Loucy (cell line): ENCODE measurements around the gene SLC25A17.

Experiments
- H2AFZ ChIP-seq: fragments of 200-600 bp; sonication (generic); 2 replicates; pipeline ENCODE4 v1.6.0; 2016; ENCODE audit warnings: antibody characterized with exemption, mild to moderate bottlenecking, low read length, moderate library complexity
- H3F3A ChIP-seq: fragments of 200-600 bp; 2 replicates; pipeline ENCODE4 v1.6.0; 2016; ENCODE audit warnings: antibody characterized with exemption, low read depth, mild to moderate bottlenecking
- H3K27me3 ChIP-seq: fragments of 200-600 bp; sonication (generic); 2 replicates; pipeline ENCODE4 v1.6.1; 2014; ENCODE audit warnings: low read length, mild to moderate bottlenecking; ENCODE audit not compliant: insufficient read depth, poor library complexity, severe bottlenecking
- H3K36me3 ChIP-seq: fragments of 200-600 bp; sonication (generic); 2 replicates; pipeline ENCODE4 v1.6.1; 2016; ENCODE audit warnings: low read length; ENCODE audit not compliant: insufficient read depth
- H3K4me1 ChIP-seq: fragments of 200-600 bp; sonication (generic); 2 replicates; pipeline ENCODE4 v1.5.1; 2014; ENCODE audit warnings: low read length, mild to moderate bottlenecking; ENCODE audit not compliant: insufficient read depth, poor library complexity, severe bottlenecking
- H3K4me2 ChIP-seq: fragments of 200-600 bp; sonication (generic); 2 replicates; pipeline ENCODE4 v1.6.0; 2014; ENCODE audit warnings: antibody characterized with exemption, low read length, low read depth, mild to moderate bottlenecking; ENCODE audit not compliant: poor library complexity, severe bottlenecking
- H3K4me3 ChIP-seq: fragments of 200-600 bp; sonication (generic); 2 replicates; pipeline ENCODE4 v1.5.1; 2014; ENCODE audit warnings: low read length, mild to moderate bottlenecking, mixed read lengths; ENCODE audit not compliant: poor library complexity, severe bottlenecking
- H3K79me2 ChIP-seq: fragments of 200-600 bp; sonication (generic); 2 replicates; pipeline ENCODE4 v1.6.1; 2014; ENCODE audit warnings: low read length; ENCODE audit not compliant: insufficient read depth
- H3K9ac ChIP-seq: fragments of 200-600 bp; sonication (generic); 2 replicates; pipeline ENCODE4 v1.6.0; 2014; ENCODE audit warnings: mild to moderate bottlenecking, low read depth, low read length, moderate library complexity; ENCODE audit not compliant: poor library complexity, severe bottlenecking
- H3K9me2 ChIP-seq: fragments of 200-600 bp; sonication (generic); replicated peaks from 2 replicates; pipeline ENCODE4 v1.6.1; 2016; ENCODE audit warnings: low read depth, low read length, mixed read lengths
- H3K9me3 ChIP-seq: fragments of 200-600 bp; sonication (generic); 2 replicates; pipeline ENCODE4 v1.6.1; 2014; ENCODE audit warnings: mild to moderate bottlenecking, antibody characterized with exemption, low read length, low read depth; ENCODE audit not compliant: insufficient read depth
- H4K20me1 ChIP-seq: fragments of 200-600 bp; sonication (generic); 2 replicates; pipeline ENCODE4 v1.6.0; 2014; ENCODE audit warnings: antibody characterized with exemption, low read length, mild to moderate bottlenecking; ENCODE audit not compliant: insufficient read depth, poor library complexity, severe bottlenecking
- CTCF ChIP-seq: fragments of 200-600 bp; sonication (generic); conservative IDR thresholded peaks from 2 replicates; pipeline ENCODE4 v1.5.1; 2014; ENCODE audit warnings: mild to moderate bottlenecking, antibody characterized with exemption, low read length
- EZH2phosphoT487 ChIP-seq: fragments of 200-600 bp; IDR thresholded peaks from 2 replicates; pipeline ENCODE4 v1.6.1; 2018; ENCODE audit warnings: antibody characterized with exemption, mild to moderate bottlenecking, moderate library complexity, borderline replicate concordance

The SLC25A17 gene

GRCh38 chr22:40823426-40823825, 4.3 kb upstream of the SLC25A17 start:
- Histone ChIP-seq H3K36me3 (peaks cover 43% of the 10 kb centered on the region; the same call in 1 of the 2 replicates), H3K79me2 (peaks cover 7% of the 10 kb centered on the region), H4K20me1 (no peaks in the 10 kb centered on the region), H3K4me3 (no peak overlapping the region), H3K9me2 (no peaks in the 10 kb centered on the region), H3K27me3 (no peaks in the 10 kb centered on the region), H3K9me3 (no peaks in the 10 kb centered on the region), H3F3A (no peaks in the 10 kb centered on the region), H3K9ac (no peak overlapping the region), H3K4me1 (peaks cover under 1% of the 10 kb centered on the region), H2AFZ (no peak overlapping the region), H3K4me2 (no peak overlapping the region)
- TF ChIP-seq CTCF = no peak
- no peak for TF ChIP-seq EZH2phosphoT487

GRCh38 chr22:40819599-40820140, 524 bp upstream of the SLC25A17 start:
- H3K36me3 ChIP-seq = peaks cover 21% of the 10 kb centered on the region; the same call in 1 of the 2 replicates
- peak overlapping the region; percentile 89 for H3K9ac ChIP-seq
- no peaks in the 10 kb centered on the region for H3K9me3 ChIP-seq
- no peak for TF ChIP-seq EZH2phosphoT487
- TF ChIP-seq CTCF = no peak
- peak overlapping the region; percentile 95 for H3K4me2 ChIP-seq
- peaks cover 5% of the 10 kb centered on the region for H4K20me1 ChIP-seq
- no peaks in the 10 kb centered on the region for H3F3A ChIP-seq
- H2AFZ ChIP-seq = peak overlapping the region; percentile 93
- no peaks in the 10 kb centered on the region for H3K9me2 ChIP-seq
- peak overlapping the region; percentile 100 for H3K4me3 ChIP-seq
- peaks cover 40% of the 10 kb centered on the region for H3K79me2 ChIP-seq
- H3K27me3 ChIP-seq = no peaks in the 10 kb centered on the region
- peaks cover 24% of the 10 kb centered on the region for H3K4me1 ChIP-seq

DNA sequence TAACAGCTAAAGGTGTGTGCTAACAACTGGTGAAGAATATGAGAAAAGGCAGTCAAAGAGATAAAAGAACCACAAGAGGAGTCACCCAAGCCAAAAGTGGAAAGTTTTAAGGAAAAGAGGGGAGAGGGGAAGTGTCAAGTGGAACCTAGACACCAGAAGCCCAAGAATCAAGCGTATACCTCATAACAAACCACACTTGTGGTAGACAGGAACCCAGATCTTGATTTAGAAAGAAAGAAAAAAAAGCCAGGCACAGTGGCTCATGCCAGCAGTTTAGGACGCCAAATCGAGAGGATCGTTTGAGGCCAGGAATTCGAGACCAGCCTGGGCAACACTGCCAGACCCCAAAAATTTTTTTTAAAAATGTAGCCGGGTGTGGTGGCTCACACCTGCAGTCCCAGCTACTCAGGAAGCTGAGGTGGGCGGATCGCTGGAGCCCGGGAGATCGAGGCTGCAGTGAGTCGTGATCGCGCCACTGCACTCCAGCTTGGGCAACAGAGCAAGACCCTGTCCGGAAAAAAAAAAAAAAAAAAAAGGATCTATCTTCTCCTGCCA, 877 bp downstream of the SLC25A17 start:
- Histone ChIP-seq H3K9me3 (no peaks in the 10 kb centered on the region), H3K9me2 (no peaks in the 10 kb centered on the region), H4K20me1 (peaks cover 5% of the 10 kb centered on the region), H3K79me2 (peaks cover 40% of the 10 kb centered on the region), H3K36me3 (peaks cover 10% of the 10 kb centered on the region; the same call in 1 of the 2 replicates), H3K4me3 (peak overlapping the region; percentile 100), H2AFZ (peak overlapping the region; percentile 100), H3F3A (no peaks in the 10 kb centered on the region), H3K4me1 (peaks cover 32% of the 10 kb centered on the region), H3K9ac (peak overlapping the region; percentile 89), H3K4me2 (peak overlapping the region; percentile 72), H3K27me3 (no peaks in the 10 kb centered on the region)
- TF ChIP-seq EZH2phosphoT487 (no peak), CTCF (no peak)
